CD4-positive, alpha-beta memory T cell (primary cell): Measurements from ENCODE around the gene GRM5. TPM values are rescaled to one million over a fixed set of nuclear protein-coding genes. Genes with fewer than 3 reads are reported as not detected.
"Not testable (repeated sequence)": the region's sequence is repeated elsewhere in the genome, so short reads cannot be mapped to it uniquely, and the experiment has no call there.

ENCODE experiments used
- CTCF ChIA-PET: fragments of 350-600 bp; sonication (Branson Sonifier 250); formaldehyde crosslinking; loops from one replicate; lab custom pipeline; 2021; ENCODE audit warnings: inconsistent platforms; ENCODE audit not compliant: partially characterized antibody; lab: Charles Lee
- POLR2A ChIA-PET: fragments of 350-600 bp; sonication (Branson Sonifier 250); formaldehyde crosslinking; loops from one replicate; lab custom pipeline; 2021; ENCODE audit not compliant: partially characterized antibody; lab: Charles Lee
- DNase-seq, 5 donors: peaks; one replicate each; pipeline versions ENCODE4 v3.0.0 to v3.0.0-alpha.2; 2020 to 2022; ENCODE audit warnings: mixed read lengths in 1 of 5
- H3K27ac ChIP-seq: one replicate; pipeline ENCODE4 v1.7.0; 2013; ENCODE audit warnings: low read depth, low read length
- H3K27me3 ChIP-seq: 2 replicates; pipeline ENCODE4 v1.7.0; 2013; ENCODE audit warnings: mild to moderate bottlenecking, low read length, moderate library complexity; ENCODE audit not compliant: insufficient read depth
- H3K36me3 ChIP-seq: 2 replicates; pipeline ENCODE4 v1.7.0; 2013; ENCODE audit warnings: mild to moderate bottlenecking, low read length, moderate library complexity; ENCODE audit not compliant: insufficient read depth
- H3K4me1 ChIP-seq: 2 replicates; pipeline ENCODE4 v1.7.0; 2013; ENCODE audit warnings: mild to moderate bottlenecking, low read length, moderate library complexity; ENCODE audit not compliant: insufficient read depth
- H3K4me3 ChIP-seq, 2 donors: one replicate each; pipeline ENCODE4 v1.7.0; 2013; ENCODE audit warnings: low read length in 2 of 2, mild to moderate bottlenecking in 1 of 2
- H3K9me3 ChIP-seq, 2 donors: one replicate each; pipeline ENCODE4 v1.7.0; 2013; ENCODE audit warnings: low read length in 2 of 2, control low read depth in 1 of 2; ENCODE audit not compliant: control insufficient read depth in 1 of 2
- H3K27ac Mint-ChIP-seq, 7 donors: one replicate each; pipeline ENCODE4 v1.8.0; 2020 to 2021; ENCODE audit warnings: mixed read lengths in 7 of 7, mild to moderate bottlenecking in 6 of 7, inconsistent platforms in 3 of 7, moderate library complexity in 3 of 7
- H3K27me3 Mint-ChIP-seq, 2 donors: one replicate each; pipeline ENCODE4 v1.8.0; 2020 to 2021; ENCODE audit warnings: mixed read lengths in 2 of 2
- H3K36me3 Mint-ChIP-seq, 2 donors: one replicate each; pipeline ENCODE4 v1.8.0; 2020 to 2021; ENCODE audit warnings: mixed read lengths in 2 of 2, inconsistent platforms in 1 of 2, mild to moderate bottlenecking in 1 of 2
- H3K4me1 Mint-ChIP-seq, 4 donors: one replicate each; pipeline ENCODE4 v1.8.0; 2020 to 2021; ENCODE audit warnings: mixed read lengths in 4 of 4, mild to moderate bottlenecking in 1 of 4
- H3K4me3 Mint-ChIP-seq, 8 donors: one replicate each; pipeline ENCODE4 v1.8.0; 2020 to 2021; ENCODE audit warnings: mixed read lengths in 8 of 8, mild to moderate bottlenecking in 7 of 8, moderate library complexity in 6 of 8, inconsistent platforms in 3 of 8
- H3K9me3 Mint-ChIP-seq, 8 donors: one replicate each; pipeline ENCODE4 v1.8.0; 2020 to 2021; ENCODE audit warnings: mixed read lengths in 8 of 8, mild to moderate bottlenecking in 5 of 8, inconsistent platforms in 3 of 8, moderate library complexity in 1 of 8
- intact Hi-C: fragments of 100-400 bp; cut with micrococcal nuclease; formaldehyde crosslinking; loops from one replicate; pipeline ENCODE4 v1.15.1; 2023
- polyA plus RNA-seq, 2 donors: library from polyadenylated mRNA; unstranded; fragments of 300-500 nt; fragmentation: Illumina TruSeq; gene quantifications; one replicate each; pipeline ENCODE4 v1.2.3, GENCODE V29; 2021
- total RNA-seq, 2 experiments: library from RNA; stranded (reverse); gene quantifications; one replicate each; pipeline ENCODE4 v1.2.3, GENCODE V29; 2021

GRM5 gene
- total and polyA plus RNA-seq, 4 experiments from 2014 or later: not detected

GRCh38 chr11:88860431-88860830, 205.4 kb downstream of the GRM5 start:
- H3K4me3 ChIP-seq, H3K36me3 ChIP-seq, H3K4me1 Mint-ChIP-seq, H3K4me3 Mint-ChIP-seq, DNase-seq, CTCF ChIA-PET, intact Hi-C loops, H3K4me1 ChIP-seq, H3K27ac Mint-ChIP-seq, H3K27me3 Mint-ChIP-seq, H3K9me3 Mint-ChIP-seq, H3K36me3 Mint-ChIP-seq, H3K27me3 ChIP-seq, H3K27ac ChIP-seq, H3K9me3 ChIP-seq, POLR2A ChIA-PET: not testable (repeated sequence)

GRCh38 chr11:88853963-88854362, 211.8 kb downstream of the GRM5 start:
- H3K36me3 Mint-ChIP-seq, H3K4me3 ChIP-seq, H3K9me3 Mint-ChIP-seq, H3K9me3 ChIP-seq, H3K4me3 Mint-ChIP-seq, H3K27me3 Mint-ChIP-seq, H3K27ac ChIP-seq, CTCF ChIA-PET, POLR2A ChIA-PET, H3K4me1 ChIP-seq, H3K36me3 ChIP-seq, DNase-seq, H3K27ac Mint-ChIP-seq, intact Hi-C loops, H3K4me1 Mint-ChIP-seq, H3K27me3 ChIP-seq: not testable (repeated sequence)

- CTCF ChIA-PET, H3K36me3 ChIP-seq, DNase-seq, H3K36me3 Mint-ChIP-seq, H3K4me3 ChIP-seq, intact Hi-C loops, H3K27me3 Mint-ChIP-seq, H3K27ac ChIP-seq, H3K4me1 Mint-ChIP-seq, H3K9me3 Mint-ChIP-seq, H3K4me1 ChIP-seq, H3K4me3 Mint-ChIP-seq, H3K27ac Mint-ChIP-seq, POLR2A ChIA-PET, H3K9me3 ChIP-seq, H3K27me3 ChIP-seq: not testable (repeated sequence)
Measured at GRCh38 chr11:88851547-88851946, 214.2 kb downstream of the GRM5 start.

- H3K9me3 Mint-ChIP-seq, POLR2A ChIA-PET, H3K4me3 ChIP-seq, CTCF ChIA-PET, DNase-seq, H3K36me3 ChIP-seq, H3K4me1 ChIP-seq, H3K27ac ChIP-seq, H3K36me3 Mint-ChIP-seq, H3K27me3 Mint-ChIP-seq, H3K9me3 ChIP-seq, H3K4me3 Mint-ChIP-seq, H3K27me3 ChIP-seq, H3K27ac Mint-ChIP-seq: not testable (repeated sequence)
- intact Hi-C loops: loop anchor here (10.0 kb wide), 1 partner anchor 85 kb away; no protein-coding TSS in a partner anchor
- H3K4me1 Mint-ChIP-seq: peaks cover 7 to 13% (median 9%) of the 10 kb centered on the region in 4 donors
Measured at GRCh38 chr11:88849773-88850172, 216.0 kb downstream of the GRM5 start.

- ChIA-PET POLR2A (no interaction called here), CTCF (no interaction called here)
- Histone ChIP-seq H3K9me3 (no peaks in the 10 kb centered on the region), H3K4me1 (peaks cover 9% of the 10 kb centered on the region), H3K27ac (no peak overlapping the region), H3K27me3 (no peaks in the 10 kb centered on the region), H3K4me3 (no peak overlapping the region), H3K36me3 (no peaks in the 10 kb centered on the region)
- H3K4me1 Mint-ChIP-seq: peaks cover 11 to 17% (median 13%) of the 10 kb centered on the region in 4 donors
- no peak overlapping the region for H3K27ac Mint-ChIP-seq
- no peaks in the 10 kb centered on the region for H3K27me3 Mint-ChIP-seq
- DNase-seq: no peak
- H3K36me3 Mint-ChIP-seq: no peaks in the 10 kb centered on the region
- H3K4me3 Mint-ChIP-seq: no peak overlapping the region
- intact Hi-C loops: loop anchor here (10.0 kb wide), 1 partner anchor 85 kb away; no protein-coding TSS in a partner anchor
- H3K9me3 Mint-ChIP-seq: peaks cover 0 to 3% (median 0%) of the 10 kb centered on the region in 8 donors
Measured at GRCh38 chr11:88849368-88849767, 216.4 kb downstream of the GRM5 start.

GRCh38 chr11:88846266-88846665, 219.5 kb downstream of the GRM5 start:
- CTCF ChIA-PET, DNase-seq, H3K36me3 Mint-ChIP-seq, H3K27me3 Mint-ChIP-seq, H3K4me3 Mint-ChIP-seq, H3K27ac ChIP-seq, H3K4me3 ChIP-seq, H3K9me3 ChIP-seq, POLR2A ChIA-PET, H3K27me3 ChIP-seq, H3K36me3 ChIP-seq, H3K27ac Mint-ChIP-seq, H3K9me3 Mint-ChIP-seq: not testable (repeated sequence)
- H3K4me1 ChIP-seq: peaks cover 35% of the 10 kb centered on the region
- intact Hi-C loops: loop anchor here (10.0 kb wide), 1 partner anchor 81 kb away; no protein-coding TSS in a partner anchor
- H3K4me1 Mint-ChIP-seq: peaks cover 33 to 43% (median 38%) of the 10 kb centered on the region in 4 donors

- H3K27me3 Mint-ChIP-seq, POLR2A ChIA-PET, H3K36me3 ChIP-seq, CTCF ChIA-PET, H3K9me3 ChIP-seq, H3K27ac ChIP-seq, H3K36me3 Mint-ChIP-seq, H3K9me3 Mint-ChIP-seq, H3K27me3 ChIP-seq: not testable (repeated sequence)
- peak; percentile 32 to 65 (median 62) for DNase-seq
- peaks cover 35% of the 10 kb centered on the region for H3K4me1 ChIP-seq
- H3K27ac Mint-ChIP-seq: peak overlapping the region; percentile 44 to 87 (median 81)
- H3K4me3 ChIP-seq: peak overlapping the region in 1 of 2 donors; percentile 8
- peaks cover 38 to 54% (median 46%) of the 10 kb centered on the region in 4 donors for H3K4me1 Mint-ChIP-seq
- H3K4me3 Mint-ChIP-seq: peak overlapping the region in 7 of 8 donors; percentile 43 to 82 (median 66)
- intact Hi-C loops: loop anchor here (5.0 to 10.0 kb wide), 2 partner anchors 80 to 508 kb away; partner anchors contain the start of gene CTSC
Measured at GRCh38 chr11:88844941-88845340, 220.8 kb downstream of the GRM5 start.
